SK-N-MC (cell line): ENCODE measurements around the gene TLR9.

ENCODE experiments used
- EZH2 ChIP-seq: fragments of 200-600 bp; sonication (generic); IDR thresholded peaks from one replicate; pipeline ENCODE4 v1.6.1; 2017; ENCODE audit warnings: antibody characterized with exemption
- FOXP2 ChIP-seq: optimal IDR thresholded peaks from 2 replicates; pipeline ENCODE3; 2011; ENCODE audit warnings: mild to moderate bottlenecking, moderate library complexity; ENCODE audit not compliant: insufficient read depth; ENCODE audit errors: extremely low read length, control extremely low read depth
- POLR2AphosphoS5 ChIP-seq: IDR thresholded peaks from 2 replicates; pipeline ENCODE4 v1.6.1; 2012; ENCODE audit warnings: mild to moderate bottlenecking, low read depth, low read length, borderline replicate concordance

GRCh38 chr3:52225452-52226228 is at the start of gene TLR9:
- TF ChIP-seq FOXP2 (no peak), POLR2AphosphoS5 (no peak), EZH2 (no peak)
